SKM-1 (cell line): ENCODE results near the gene FUOM.
"Not testable (repeated sequence)": the region's sequence is repeated elsewhere in the genome, so short reads cannot be mapped to it uniquely, and the experiment has no call there.

Experiments used
- DNase-seq: peaks from one replicate; lab custom pipeline; 2025; ENCODE audit not compliant: unreplicated experiment; lab: John Stamatoyannopoulos, UW

The FUOM gene

GRCh38 chr10:133370030-133370786, 12.4 kb upstream of the FUOM start:
- DNase-seq, result no peak

- no peak for DNase-seq
Measured at GRCh38 chr10:133368153-133368552, 10.3 kb upstream of the FUOM start.

- DNase-seq, result not testable (repeated sequence)
Measured at GRCh38 chr10:133367461-133367860, 9.6 kb upstream of the FUOM start.

GRCh38 chr10:133366751-133367150, 8.9 kb upstream of the FUOM start:
- no peak for DNase-seq

- DNase-seq, result no peak
Measured at GRCh38 chr10:133366130-133366478, 8.3 kb upstream of the FUOM start.

GRCh38 chr10:133365461-133366129, 7.8 kb upstream of the FUOM start:
- no peak for DNase-seq

- DNase-seq, result no peak
Measured at GRCh38 chr10:133364645-133365431, 7.0 kb upstream of the FUOM start.

GRCh38 chr10:133362846-133363245, 5.0 kb upstream of the FUOM start:
- DNase-seq, result no peak

- no peak for DNase-seq
Measured at GRCh38 chr10:133361773-133362441, 4.1 kb upstream of the FUOM start.

- DNase-seq, result no peak
Measured at GRCh38 chr10:133361227-133361626, 3.4 kb upstream of the FUOM start.

- DNase-seq, result no peak
Measured at GRCh38 chr10:133359972-133360610, 2.3 kb upstream of the FUOM start.

- no peak for DNase-seq
Measured at GRCh38 chr10:133359554-133359971, 1.7 kb upstream of the FUOM start.

GRCh38 chr10:133358925-133359310, 1.1 kb upstream of the FUOM start:
- DNase-seq, result no peak

GRCh38 chr10:133358162-133358924, 524 bp upstream of the FUOM start:
- DNase-seq, result no peak

- DNase-seq, result no peak
Measured at GRCh38 chr10:133356549-133357284, 1.1 kb downstream of the FUOM start.

GRCh38 chr10:133355991-133356390, 1.8 kb downstream of the FUOM start:
- DNase-seq, result no peak

- DNase-seq, result no peak
Measured at GRCh38 chr10:133355266-133355665, 2.6 kb downstream of the FUOM start.

- DNase-seq, result no peak
Measured at GRCh38 chr10:133354672-133355240, 3.1 kb downstream of the FUOM start.

GRCh38 chr10:133353988-133354605, 3.7 kb downstream of the FUOM start:
- no peak for DNase-seq
